Adrenal gland (tissue), 12 donors: ENCODE data around the gene CHRNB2. TPM values are rescaled to one million over a fixed set of nuclear protein-coding genes. Genes with fewer than 3 reads are reported as not detected.

ENCODE experiments used
- DNase-seq, 7 donors: peaks; one replicate each; pipeline ENCODE4 v3.0.0-alpha.2; 2019 to 2020
- H3K27ac ChIP-seq, 5 donors: fragments of 200-600 bp; sonication (generic) in 4 of 5; 1 replicate in 3 of 5; 2 replicates in 2 of 5; pipeline versions ENCODE4 v1.5.1 to v1.8.0; 2016 to 2020; ENCODE audit warnings: mild to moderate bottlenecking in 1 of 5
- H3K27me3 ChIP-seq: fragments of 200-600 bp; 2 replicates; pipeline ENCODE4 v1.8.0; 2021
- H3K36me3 ChIP-seq, 2 donors: fragments of 200-600 bp; replicated peaks in 1 of 2; 1 replicate in 1 of 2; 2 replicates in 1 of 2; pipeline versions ENCODE4 v1.5.1 to v1.8.0; 2018 to 2022
- H3K4me1 ChIP-seq, 2 donors: fragments of 200-600 bp; replicated peaks in 1 of 2; 1 replicate in 1 of 2; 2 replicates in 1 of 2; pipeline versions ENCODE4 v1.5.1 to v1.8.0; 2018 to 2021
- H3K4me3 ChIP-seq, 4 donors: fragments of 200-600 bp; sonication (generic) in 3 of 4; one replicate each; pipeline ENCODE4 v1.5.1; 2016 to 2018
- H3K9me3 ChIP-seq, 3 donors: fragments of 200-600 bp; sonication (generic) in 1 of 3; replicated peaks in 1 of 3; 1 replicate in 2 of 3; 2 replicates in 1 of 3; pipeline versions ENCODE4 v1.5.1 to v1.8.0; 2016 to 2021
- POLR2A ChIP-seq, 2 donors: fragments of 450-650 bp; IDR thresholded peaks; one replicate each; pipeline ENCODE4 v1.6.1; 2017; ENCODE audit warnings: antibody characterized with exemption in 2 of 2, mild to moderate bottlenecking in 2 of 2, moderate library complexity in 1 of 2
- WGBS, 4 donors: extraction: QIAGEN DNeasy Blood & Tissue Kit in 2 of 4; methylation state at CpG; one replicate each; pipeline versions ENCODE4 v1.1.5 to v1.1.7; 2013 to 2017; 5-methylcytosine and 5-hydroxymethylcytosine counted together
- intact Hi-C, 2 donors: fragments of 100-400 bp; cut with DNase I; formaldehyde crosslinking; loops; one replicate each; pipeline versions ENCODE4 v1.14.1 to v1.15.0; 2022 to 2023
- polyA plus RNA-seq, 3 donors: library from polyadenylated mRNA; stranded (reverse); fragments of 200-250 nt in 2 of 3; fragments of 350-450 nt in 1 of 3; fragmentation: Illumina TruSeq in 1 of 3; extraction: RNeasy Lipid Tissue Mini Kit (QIAGEN cat#74804) in 1 of 3; gene quantifications; one replicate each; pipeline ENCODE4 v1.2.3, GENCODE V29; 2013 to 2014
- total RNA-seq, 9 donors: library from RNA; depleted of rRNA in 4 of 9; stranded (reverse); fragments of >200 nt in 4 of 9; fragments of 120-200 nt in 1 of 9; fragmentation: NEBNext Ultra II Directional in 1 of 9; extraction: Animal tissue kit (Norgen Biotek cat#: 25700) in 1 of 9; gene quantifications; one replicate each; pipeline versions ENCODE4 v1.1.0 to v1.2.4, GENCODE V29; 2013 to 2023
- TF ChIP-seq, protein P1 (sequence below), 6 experiments: fragments of 450-650 bp in 4 of 6; fragments of 200-600 bp in 2 of 6; sonication (generic) in 1 of 6; IDR thresholded peaks; 1 replicate in 5 of 6; 2 replicates in 1 of 6; pipeline versions ENCODE4 v1.5.1 to v1.8.0; 2016 to 2021; ENCODE audit warnings: antibody characterized with exemption in 6 of 6, mild to moderate bottlenecking in 2 of 6, moderate library complexity in 1 of 6
- donor health status: healthy with polysubstance abuse.
- donor health status: Bipolar disorder and iron deficiency.
- donor health status: DM: yes; HTN: yes; CAD: no.
- donor health status: DM: no; HTN: no; CAD: no.
- donor health status: DM: no; HTN: no; CAD: no.
- donor health status: DM: yes; HTN: yes; CAD: no.

Gene CHRNB2
- total and polyA plus RNA-seq, 12 donors, result 0.06 to 2.2 (median 0.74) TPM

DNA sequence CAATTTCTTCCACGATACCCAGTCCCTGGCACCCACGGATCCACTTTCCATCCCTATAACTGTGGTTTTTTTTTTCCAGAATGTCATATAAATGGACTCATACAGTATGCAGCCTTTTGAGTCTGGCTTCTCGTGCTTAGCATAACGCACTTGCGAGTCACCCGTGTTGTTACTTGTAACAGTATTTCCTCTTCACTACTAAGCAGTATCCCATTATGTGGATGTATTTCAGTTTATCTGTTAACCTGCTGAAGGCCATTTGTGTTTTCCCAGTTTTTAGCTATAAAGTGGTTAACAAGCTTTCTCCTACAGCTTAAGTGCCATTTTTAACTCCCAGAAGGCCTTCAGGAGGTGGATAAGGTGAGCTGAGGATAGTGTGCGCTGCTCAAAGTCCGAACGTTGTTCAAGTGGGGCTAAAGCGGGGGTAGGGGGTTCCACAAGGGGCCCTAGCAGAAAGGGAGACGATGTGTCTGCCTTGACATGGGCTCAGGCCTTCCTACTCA is 39.6 kb downstream of the CHRNB2 start:
- intact Hi-C loops, result no loop called here
- H3K27me3 ChIP-seq, result no peaks in the 10 kb centered on the region
- H3K27ac ChIP-seq, result peak overlapping the region; percentile 82 to 99 (median 98)
- H3K36me3 ChIP-seq, result peaks cover 0 to 2% of the 10 kb centered on the region in 2 donors
- H3K4me3 ChIP-seq, result peak overlapping the region; percentile 24 to 99 (median 92)
- peak in 1 of 7 donors; percentile 50 for DNase-seq
- H3K4me1 ChIP-seq, result peaks cover 22 to 53% of the 10 kb centered on the region in 2 donors
- TF ChIP-seq POLR2A (IDR thresholded peaks at IDR 0.05), result no peak
- TF ChIP-seq, protein P1, sequence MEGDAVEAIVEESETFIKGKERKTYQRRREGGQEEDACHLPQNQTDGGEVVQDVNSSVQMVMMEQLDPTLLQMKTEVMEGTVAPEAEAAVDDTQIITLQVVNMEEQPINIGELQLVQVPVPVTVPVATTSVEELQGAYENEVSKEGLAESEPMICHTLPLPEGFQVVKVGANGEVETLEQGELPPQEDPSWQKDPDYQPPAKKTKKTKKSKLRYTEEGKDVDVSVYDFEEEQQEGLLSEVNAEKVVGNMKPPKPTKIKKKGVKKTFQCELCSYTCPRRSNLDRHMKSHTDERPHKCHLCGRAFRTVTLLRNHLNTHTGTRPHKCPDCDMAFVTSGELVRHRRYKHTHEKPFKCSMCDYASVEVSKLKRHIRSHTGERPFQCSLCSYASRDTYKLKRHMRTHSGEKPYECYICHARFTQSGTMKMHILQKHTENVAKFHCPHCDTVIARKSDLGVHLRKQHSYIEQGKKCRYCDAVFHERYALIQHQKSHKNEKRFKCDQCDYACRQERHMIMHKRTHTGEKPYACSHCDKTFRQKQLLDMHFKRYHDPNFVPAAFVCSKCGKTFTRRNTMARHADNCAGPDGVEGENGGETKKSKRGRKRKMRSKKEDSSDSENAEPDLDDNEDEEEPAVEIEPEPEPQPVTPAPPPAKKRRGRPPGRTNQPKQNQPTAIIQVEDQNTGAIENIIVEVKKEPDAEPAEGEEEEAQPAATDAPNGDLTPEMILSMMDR (IDR thresholded peaks at IDR 0.05), result no peak
- 4 to 8% (median 7%) methylated on average over 11 of the region's 11 CpGs for WGBS, 4 donors
- no peaks in the 10 kb centered on the region for H3K9me3 ChIP-seq

DNA sequence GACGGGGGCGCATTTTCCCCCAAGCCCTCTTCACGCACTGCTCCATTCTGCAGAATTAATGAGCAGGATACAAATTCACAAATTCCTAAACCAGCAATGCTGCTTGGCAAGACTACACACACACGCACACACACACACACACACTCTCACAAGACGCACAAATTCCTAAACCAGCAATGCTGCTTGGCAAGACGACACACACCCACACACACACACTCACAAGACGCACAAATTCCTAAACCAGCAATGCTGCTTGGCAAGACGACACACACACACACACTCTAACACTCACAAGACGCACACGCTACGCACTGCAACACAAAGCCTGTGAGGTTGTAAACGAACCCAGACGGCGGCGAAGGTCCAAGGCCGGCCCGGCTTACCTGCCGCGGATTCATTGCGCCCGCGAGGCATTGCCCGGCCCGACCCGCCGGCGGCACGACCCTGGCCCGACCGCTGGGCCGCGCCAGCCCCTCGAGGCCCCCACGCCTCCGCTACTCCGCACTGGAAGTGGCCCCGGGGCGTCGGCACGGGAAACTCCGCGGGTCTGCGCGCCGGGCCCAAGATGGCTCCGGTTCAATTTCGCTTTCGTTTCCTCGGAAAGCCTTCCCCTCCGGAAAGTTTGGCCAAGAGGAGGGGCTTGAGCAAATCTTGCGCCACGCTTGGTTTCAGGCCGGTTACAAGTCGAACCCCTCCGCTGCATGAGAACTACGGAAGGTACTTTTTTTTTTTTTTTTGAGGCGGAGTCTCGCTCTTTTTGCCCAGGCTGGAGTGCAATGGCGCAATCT is 40.2 kb downstream of the CHRNB2 start, which contains the start of gene ADAR:
ADAR (minus strand) TSS at position 578 of the 788 bp plus-strand sequence; CDS start at position 398, 180 bp downstream.
- intact Hi-C loops, result no loop called here
- peak; percentile 90 to 97 (median 95) for DNase-seq
- Histone ChIP-seq H3K4me1 (peaks cover 22 to 49% of the 10 kb centered on the region in 2 donors), H3K27me3 (no peaks in the 10 kb centered on the region), H3K4me3 (peak within 1 kb of the TSS; percentile 24 to 99 (median 92)), H3K27ac (peak within 1 kb of the TSS; percentile 82 to 99 (median 98)), H3K36me3 (no peaks in the 10 kb centered on the region), H3K9me3 (no peaks in the 10 kb centered on the region)
- TF ChIP-seq, protein P1 (IDR thresholded peaks at IDR 0.05), result no peak
- peak; percentile 35 to 56 for TF ChIP-seq POLR2A (IDR thresholded peaks at IDR 0.05)
- 0 to 1% (median 0%) methylated on average over 20 to 59 of the region's 59 CpGs for WGBS, 4 donors

DNA sequence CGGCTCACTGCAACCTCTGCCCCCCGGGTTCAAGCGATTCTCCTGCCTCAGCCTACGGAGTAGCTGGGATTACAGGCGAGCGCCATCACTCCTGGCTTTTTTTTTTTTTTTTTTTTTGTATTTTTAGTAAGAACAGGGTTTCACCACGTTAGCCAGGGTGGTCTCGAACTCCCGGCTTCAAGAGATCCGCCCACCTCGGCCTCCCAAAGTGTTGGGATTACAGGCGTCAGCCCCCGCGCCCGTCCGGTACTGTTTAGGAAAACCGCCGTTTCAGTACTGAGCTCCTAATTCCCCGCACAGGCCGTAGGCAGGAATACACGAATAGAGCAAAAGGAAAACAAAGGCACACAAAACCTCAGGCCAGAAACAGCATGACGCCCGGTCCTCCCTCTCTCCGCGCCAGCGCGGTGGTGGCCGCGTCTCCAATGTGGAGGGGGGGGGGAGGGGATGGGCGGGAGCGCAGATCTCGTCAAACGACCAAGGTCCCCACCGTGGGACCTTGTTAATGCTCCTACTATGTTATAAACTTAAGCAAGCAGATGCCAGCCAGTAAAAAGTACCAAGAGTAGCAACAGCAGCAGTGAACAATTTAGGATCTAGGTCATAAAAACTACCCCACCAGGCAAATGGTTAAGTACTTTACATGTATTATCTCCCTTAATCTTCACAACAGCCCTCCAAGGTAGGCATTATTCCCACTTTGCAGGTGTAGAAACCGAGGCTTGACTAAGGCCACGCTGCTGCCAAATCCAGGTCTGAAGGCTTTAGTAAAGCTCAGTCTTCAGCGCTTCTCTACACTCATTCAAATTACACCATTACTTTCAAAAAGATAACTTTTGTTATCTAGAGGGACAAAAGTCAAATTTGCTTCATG is 41.1 kb downstream of the CHRNB2 start:
- intact Hi-C loops, result no loop called here
- no peak for TF ChIP-seq POLR2A (IDR thresholded peaks at IDR 0.05)
- TF ChIP-seq, protein P1 (IDR thresholded peaks at IDR 0.05), result no peak
- DNase-seq, result peak in 6 of 7 donors; percentile 44 to 76 (median 58)
- Histone ChIP-seq H3K4me1 (peaks cover 22 to 41% of the 10 kb centered on the region in 2 donors), H3K27me3 (no peaks in the 10 kb centered on the region), H3K27ac (peak overlapping the region; percentile 82 to 99 (median 98)), H3K4me3 (peak overlapping the region in 3 of 4 donors; percentile 89 to 99 (median 96)), H3K36me3 (no peaks in the 10 kb centered on the region), H3K9me3 (no peaks in the 10 kb centered on the region)
- WGBS, 4 donors, result 4 to 5% (median 4%) methylated on average over 32 to 35 of the region's 37 CpGs
